ENCODE data around the gene PRKD1.

- TF ChIP-seq, protein P1, sequence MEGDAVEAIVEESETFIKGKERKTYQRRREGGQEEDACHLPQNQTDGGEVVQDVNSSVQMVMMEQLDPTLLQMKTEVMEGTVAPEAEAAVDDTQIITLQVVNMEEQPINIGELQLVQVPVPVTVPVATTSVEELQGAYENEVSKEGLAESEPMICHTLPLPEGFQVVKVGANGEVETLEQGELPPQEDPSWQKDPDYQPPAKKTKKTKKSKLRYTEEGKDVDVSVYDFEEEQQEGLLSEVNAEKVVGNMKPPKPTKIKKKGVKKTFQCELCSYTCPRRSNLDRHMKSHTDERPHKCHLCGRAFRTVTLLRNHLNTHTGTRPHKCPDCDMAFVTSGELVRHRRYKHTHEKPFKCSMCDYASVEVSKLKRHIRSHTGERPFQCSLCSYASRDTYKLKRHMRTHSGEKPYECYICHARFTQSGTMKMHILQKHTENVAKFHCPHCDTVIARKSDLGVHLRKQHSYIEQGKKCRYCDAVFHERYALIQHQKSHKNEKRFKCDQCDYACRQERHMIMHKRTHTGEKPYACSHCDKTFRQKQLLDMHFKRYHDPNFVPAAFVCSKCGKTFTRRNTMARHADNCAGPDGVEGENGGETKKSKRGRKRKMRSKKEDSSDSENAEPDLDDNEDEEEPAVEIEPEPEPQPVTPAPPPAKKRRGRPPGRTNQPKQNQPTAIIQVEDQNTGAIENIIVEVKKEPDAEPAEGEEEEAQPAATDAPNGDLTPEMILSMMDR (IDR thresholded peaks at IDR 0.05): no peak
- TF ChIP-seq POLR2A (IDR thresholded peaks at IDR 0.05): no peak
Observed at GRCh38 chr14:29851397-29851796, 76.2 kb downstream of the PRKD1 start.
